Measurements from ENCODE around the gene MPZL1.

MPZL1 gene

GRCh38 chr1:167683226-167683625 is 38.6 kb upstream of the MPZL1 start:
- H3K4me3 ChIP-seq (replicated peaks in 1 of 2; ENCODE audit: low read depth in 2 of 2, low read length in 2 of 2) = no peak overlapping the region
- no peak for DNase-seq (ENCODE audit: low read depth in 2 of 2)
- no peak for TF ChIP-seq CTCF (IDR thresholded peaks at IDR 0.05; ENCODE audit: low read depth, low read length)

GRCh38 chr1:167683641-167684502 is 37.9 kb upstream of the MPZL1 start:
- no peak for TF ChIP-seq CTCF (IDR thresholded peaks at IDR 0.05; ENCODE audit: low read depth, low read length)
- peak; percentile 43 to 44 for DNase-seq (ENCODE audit: low read depth in 2 of 2)
- no peak overlapping the region for H3K4me3 ChIP-seq (replicated peaks in 1 of 2; ENCODE audit: low read depth in 2 of 2, low read length in 2 of 2)

- H3K4me3 ChIP-seq (replicated peaks in 1 of 2; ENCODE audit: low read depth in 2 of 2, low read length in 2 of 2) = no peak overlapping the region
- DNase-seq (ENCODE audit: low read depth in 2 of 2) = no peak
- TF ChIP-seq CTCF (IDR thresholded peaks at IDR 0.05; ENCODE audit: low read depth, low read length) = no peak
These were observed 35.9 kb upstream of the MPZL1 start for GRCh38 chr1:167685844-167686243.

GRCh38 chr1:167687919-167688519 is 33.8 kb upstream of the MPZL1 start:
- H3K4me3 ChIP-seq (replicated peaks in 1 of 2; ENCODE audit: low read depth in 2 of 2, low read length in 2 of 2) = no peak overlapping the region
- peak; percentile 92 for TF ChIP-seq CTCF (IDR thresholded peaks at IDR 0.05; ENCODE audit: low read depth, low read length)
- DNase-seq (ENCODE audit: low read depth in 2 of 2) = peak; percentile 88 to 91

GRCh38 chr1:167689567-167689920 is 32.2 kb upstream of the MPZL1 start:
- TF ChIP-seq CTCF (IDR thresholded peaks at IDR 0.05; ENCODE audit: low read depth, low read length) = no peak
- peak in 1 of 2 donors; percentile 60 for DNase-seq (ENCODE audit: low read depth in 2 of 2)
- no peak overlapping the region for H3K4me3 ChIP-seq (replicated peaks in 1 of 2; ENCODE audit: low read depth in 2 of 2, low read length in 2 of 2)

- H3K4me3 ChIP-seq (replicated peaks in 1 of 2; ENCODE audit: low read depth in 2 of 2, low read length in 2 of 2) = no peak overlapping the region
- no peak for DNase-seq (ENCODE audit: low read depth in 2 of 2)
- TF ChIP-seq CTCF (IDR thresholded peaks at IDR 0.05; ENCODE audit: low read depth, low read length) = no peak
These were observed 31.7 kb upstream of the MPZL1 start for GRCh38 chr1:167690053-167690452.
